T-helper 2 cell treated with Interferon-gamma antibody and Interleukin-4, amounts not matched to agents 5 μg/mL and 100 μg/mL, for 36 hours (primary cell): ENCODE measurements around the gene ARMC2.
A peak's percentile ranks its signal among the peaks of the same experiment; 100 is the strongest.

ENCODE experiments used
- DNase-seq: peaks from one replicate; pipeline ENCODE4 v3.0.0; 2021; ENCODE audit warnings: low spot score
- H3K27ac Mint-ChIP-seq: one replicate; pipeline ENCODE4 v1.8.0; 2021; ENCODE audit warnings: mild to moderate bottlenecking, mixed read lengths
- H3K27me3 Mint-ChIP-seq: one replicate; pipeline ENCODE4 v1.8.0; 2021; ENCODE audit warnings: low read depth, mixed read lengths
- H3K36me3 Mint-ChIP-seq: one replicate; pipeline ENCODE4 v1.8.0; 2021; ENCODE audit warnings: low read depth, mixed read lengths
- H3K4me1 Mint-ChIP-seq: one replicate; pipeline ENCODE4 v1.8.0; 2021; ENCODE audit warnings: low read depth, mixed read lengths
- H3K4me3 Mint-ChIP-seq: one replicate; pipeline ENCODE4 v1.8.0; 2022; ENCODE audit warnings: mild to moderate bottlenecking, moderate library complexity, mixed read lengths
- H3K9me3 Mint-ChIP-seq: one replicate; pipeline ENCODE4 v1.8.0; 2021; ENCODE audit warnings: mixed read lengths

The ARMC2 gene

DNA sequence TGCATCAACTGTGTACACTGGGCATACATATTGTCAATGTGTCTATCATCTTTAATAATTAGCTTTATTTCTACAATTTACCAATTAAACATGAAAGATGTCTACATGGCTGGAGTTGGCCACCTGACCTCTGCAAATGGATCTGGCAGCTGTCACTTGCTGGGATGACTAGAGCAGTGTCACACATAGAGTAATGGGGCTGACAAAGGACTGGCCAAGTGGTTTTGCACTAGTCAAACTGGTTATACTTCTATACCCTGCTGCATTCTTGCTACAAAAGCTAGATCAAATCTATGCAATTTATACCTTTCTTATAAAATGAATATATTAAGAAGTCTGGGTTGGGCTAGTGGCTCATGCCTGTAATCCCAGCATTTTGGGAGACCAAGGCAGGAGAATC lies 147.1 kb downstream of the ARMC2 start:
- H3K36me3 Mint-ChIP-seq, result peaks cover 48% of the 10 kb centered on the region
- no peak overlapping the region for H3K4me3 Mint-ChIP-seq
- no peaks in the 10 kb centered on the region for H3K4me1 Mint-ChIP-seq
- H3K27ac Mint-ChIP-seq, result no peak overlapping the region
- H3K9me3 Mint-ChIP-seq, result no peaks in the 10 kb centered on the region
- no peak for DNase-seq
- H3K27me3 Mint-ChIP-seq, result no peaks in the 10 kb centered on the region

DNA sequence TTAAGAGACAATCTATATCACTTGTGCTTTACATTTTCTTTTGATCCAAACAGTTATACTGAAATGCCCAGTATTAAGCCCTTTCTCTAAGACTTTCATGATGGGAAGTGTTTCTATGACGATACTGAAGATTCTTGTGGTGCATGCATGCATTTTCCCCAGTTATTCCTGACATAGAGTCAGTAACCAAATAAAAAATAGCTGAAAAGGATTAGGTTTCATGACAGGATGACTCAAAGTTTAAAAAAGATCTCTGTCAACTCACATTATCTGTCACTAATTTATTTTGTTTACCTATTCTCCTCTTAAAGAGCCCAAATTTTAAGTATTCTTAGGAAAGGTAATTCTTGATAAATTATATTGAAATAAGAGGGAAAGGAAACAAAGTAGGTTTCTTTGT lies 148.0 kb downstream of the ARMC2 start:
- Mint-ChIP-seq H3K4me1 (no peaks in the 10 kb centered on the region), H3K36me3 (peaks cover 41% of the 10 kb centered on the region), H3K27ac (no peak overlapping the region), H3K9me3 (no peaks in the 10 kb centered on the region), H3K4me3 (no peak overlapping the region), H3K27me3 (no peaks in the 10 kb centered on the region)
- DNase-seq, result no peak

DNA sequence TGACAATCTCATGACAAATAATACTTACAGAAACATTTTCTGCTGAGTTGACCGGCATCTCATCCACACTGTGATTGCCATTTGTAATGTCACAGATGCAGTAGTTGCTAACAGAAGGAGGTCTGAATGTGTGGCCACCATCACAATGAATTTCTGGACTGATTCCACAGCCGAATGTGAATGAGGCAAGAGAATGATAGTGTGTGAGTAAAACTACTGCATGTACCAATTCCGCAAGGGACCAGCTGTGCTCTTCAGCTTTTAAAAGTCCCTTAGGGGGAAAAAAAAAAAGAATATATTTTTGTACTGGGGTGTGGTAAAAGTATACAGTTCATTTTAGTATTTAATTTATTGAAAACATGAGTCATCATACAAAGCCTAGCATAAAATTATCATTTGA lies 150.3 kb downstream of the ARMC2 start:
- no peak overlapping the region for H3K4me3 Mint-ChIP-seq
- H3K36me3 Mint-ChIP-seq, result peaks cover 30% of the 10 kb centered on the region
- H3K9me3 Mint-ChIP-seq, result no peaks in the 10 kb centered on the region
- no peak for DNase-seq
- peaks cover 6% of the 10 kb centered on the region for H3K4me1 Mint-ChIP-seq
- no peaks in the 10 kb centered on the region for H3K27me3 Mint-ChIP-seq
- H3K27ac Mint-ChIP-seq, result no peak overlapping the region

DNA sequence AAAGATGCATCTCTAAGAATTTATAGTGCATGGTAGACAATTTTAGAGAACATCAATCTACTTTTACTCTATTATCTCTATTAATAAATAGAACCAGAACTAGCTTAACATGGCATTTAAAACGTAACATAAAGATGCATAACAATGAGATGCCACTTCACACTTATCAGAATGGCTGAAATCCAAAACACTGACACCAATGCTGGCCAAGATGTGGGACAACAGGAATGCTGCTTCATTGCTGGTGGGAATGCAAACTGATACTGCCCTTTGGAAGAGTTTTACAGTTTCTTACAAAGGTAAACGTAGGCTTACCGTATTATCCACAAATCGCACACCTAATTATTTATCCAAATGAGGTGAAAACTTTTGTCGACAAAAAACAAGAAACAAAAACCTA lies 151.2 kb downstream of the ARMC2 start:
- no peak for DNase-seq
- Mint-ChIP-seq H3K27me3 (no peaks in the 10 kb centered on the region), H3K9me3 (no peaks in the 10 kb centered on the region), H3K4me1 (peaks cover 12% of the 10 kb centered on the region), H3K36me3 (peaks cover 32% of the 10 kb centered on the region), H3K4me3 (no peak overlapping the region), H3K27ac (no peak overlapping the region)

DNA sequence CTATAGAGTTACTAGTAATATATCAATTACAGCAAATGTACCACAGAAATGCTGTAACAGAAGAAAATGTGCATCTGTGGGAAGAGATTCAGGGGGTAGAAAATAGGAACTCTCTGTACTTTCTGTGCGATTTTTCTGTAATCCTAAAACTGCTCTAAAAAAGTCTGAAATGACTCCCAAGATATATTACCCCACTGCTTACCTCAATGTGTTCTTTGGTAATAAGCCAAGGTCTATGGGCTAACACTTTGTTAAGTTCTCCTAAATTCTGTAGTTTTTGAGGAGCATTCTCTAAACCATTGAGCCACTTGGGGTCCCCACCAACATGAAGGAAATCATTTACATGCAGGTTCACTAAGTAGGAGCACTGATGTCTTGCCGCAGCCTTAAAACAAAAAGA lies 152.1 kb downstream of the ARMC2 start:
- DNase-seq, result no peak
- Mint-ChIP-seq H3K4me1 (peaks cover 18% of the 10 kb centered on the region), H3K27ac (no peak overlapping the region), H3K36me3 (peaks cover 30% of the 10 kb centered on the region), H3K4me3 (no peak overlapping the region), H3K27me3 (no peaks in the 10 kb centered on the region), H3K9me3 (no peaks in the 10 kb centered on the region)

- peaks cover 22% of the 10 kb centered on the region for H3K4me1 Mint-ChIP-seq
Observed at GRCh38 chr6:109001291-109001894, 153.2 kb downstream of the ARMC2 start.

DNA sequence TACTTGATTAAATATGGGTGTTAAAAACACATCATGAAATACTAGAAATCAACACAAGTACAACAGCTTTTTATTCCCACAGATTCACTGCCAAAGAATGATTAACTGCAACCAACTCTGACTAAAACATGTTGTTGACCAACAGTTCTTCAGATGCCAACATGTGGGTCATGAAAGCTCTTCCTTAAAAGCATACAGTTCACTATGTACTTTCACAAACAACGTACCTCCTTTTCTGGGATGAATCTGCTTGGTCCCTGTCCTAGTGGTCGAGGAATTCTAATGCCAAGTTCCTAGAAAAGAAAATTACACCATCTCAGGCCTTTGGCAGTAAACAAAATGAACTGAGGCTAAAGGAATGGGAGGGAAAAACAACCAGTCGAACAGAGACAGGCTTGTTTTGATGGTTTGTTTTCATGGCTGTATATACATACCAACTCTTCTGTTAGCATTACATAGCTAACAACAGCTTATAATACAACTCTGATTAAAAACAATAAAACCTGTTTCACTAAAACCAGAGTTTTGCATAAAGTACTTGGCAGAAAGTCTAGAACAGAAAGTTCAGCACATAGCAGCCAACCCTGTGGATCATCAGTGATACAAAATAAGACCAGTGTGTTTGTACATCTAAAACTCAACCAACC lies 154.0 kb downstream of the ARMC2 start:
- H3K27ac Mint-ChIP-seq, result no peak overlapping the region

More at GRCh38 chr6:109001291-109001894, 153.2 kb downstream of the ARMC2 start:
- H3K27ac Mint-ChIP-seq, result no peak overlapping the region
- H3K27me3 Mint-ChIP-seq, result no peaks in the 10 kb centered on the region
- no peaks in the 10 kb centered on the region for H3K9me3 Mint-ChIP-seq
- peaks cover 24% of the 10 kb centered on the region for H3K36me3 Mint-ChIP-seq
- no peak for DNase-seq
- H3K4me3 Mint-ChIP-seq, result no peak overlapping the region

GRCh38 chr6:109002882-109003281 lies 154.7 kb downstream of the ARMC2 start:
- Mint-ChIP-seq H3K4me3 (no peak overlapping the region), H3K27me3 (no peaks in the 10 kb centered on the region), H3K36me3 (peaks cover 28% of the 10 kb centered on the region), H3K9me3 (no peaks in the 10 kb centered on the region), H3K4me1 (peaks cover 35% of the 10 kb centered on the region), H3K27ac (no peak overlapping the region)
- DNase-seq, result no peak

More for the DNA sequence above, 154.0 kb downstream of the ARMC2 start:
- peaks cover 29% of the 10 kb centered on the region for H3K4me1 Mint-ChIP-seq
- peaks cover 30% of the 10 kb centered on the region for H3K36me3 Mint-ChIP-seq
- no peaks in the 10 kb centered on the region for H3K9me3 Mint-ChIP-seq
- DNase-seq, result no peak
- H3K4me3 Mint-ChIP-seq, result no peak overlapping the region
- no peaks in the 10 kb centered on the region for H3K27me3 Mint-ChIP-seq

DNA sequence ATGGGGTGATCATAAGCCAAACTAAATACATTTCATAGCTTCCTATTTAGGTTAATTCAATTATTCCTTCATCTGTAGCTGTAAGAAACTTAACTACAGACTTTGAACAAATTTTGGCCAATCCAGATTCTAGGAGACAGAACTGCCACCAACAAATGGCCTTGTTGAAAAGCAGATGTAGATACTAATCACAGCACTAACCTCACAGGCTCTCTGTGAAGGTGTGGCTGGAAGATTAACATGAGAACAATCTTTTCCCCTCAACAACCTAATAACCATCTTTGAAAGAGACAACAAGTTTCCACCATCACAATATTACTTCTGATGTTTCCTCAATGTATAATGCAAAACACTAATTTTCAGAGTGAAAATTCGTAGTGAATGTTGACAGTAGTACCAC lies 158.6 kb downstream of the ARMC2 start:
- peaks cover 48% of the 10 kb centered on the region for H3K4me1 Mint-ChIP-seq
- H3K27ac Mint-ChIP-seq, result no peak overlapping the region
- H3K4me3 Mint-ChIP-seq, result peak overlapping the region; percentile 64
- no peaks in the 10 kb centered on the region for H3K27me3 Mint-ChIP-seq
- H3K9me3 Mint-ChIP-seq, result no peaks in the 10 kb centered on the region
- no peak for DNase-seq
- H3K36me3 Mint-ChIP-seq, result peaks cover 12% of the 10 kb centered on the region

DNA sequence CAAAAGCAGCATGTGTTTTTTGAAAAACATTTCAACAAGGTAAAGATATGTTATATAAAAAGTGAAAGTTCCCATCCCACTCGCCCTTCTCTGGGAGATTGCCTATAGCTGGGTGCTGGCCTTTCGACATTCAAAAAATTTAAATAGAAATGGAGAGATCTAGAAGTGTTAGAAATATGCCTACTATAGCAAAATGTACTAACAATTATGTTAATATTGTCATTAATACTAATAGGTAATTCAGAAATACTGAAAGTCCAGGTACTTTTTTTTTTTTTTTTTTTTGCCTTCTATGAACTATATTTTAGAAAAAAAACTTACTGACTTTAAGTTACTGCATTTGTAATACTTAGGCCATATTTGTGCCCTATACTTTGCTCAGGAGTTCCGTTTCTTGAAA lies 159.3 kb downstream of the ARMC2 start:
- Mint-ChIP-seq H3K9me3 (no peaks in the 10 kb centered on the region), H3K4me1 (peaks cover 48% of the 10 kb centered on the region), H3K4me3 (peak overlapping the region; percentile 94), H3K36me3 (peaks cover 12% of the 10 kb centered on the region), H3K27ac (no peak overlapping the region), H3K27me3 (no peaks in the 10 kb centered on the region)
- DNase-seq, result no peak

DNA sequence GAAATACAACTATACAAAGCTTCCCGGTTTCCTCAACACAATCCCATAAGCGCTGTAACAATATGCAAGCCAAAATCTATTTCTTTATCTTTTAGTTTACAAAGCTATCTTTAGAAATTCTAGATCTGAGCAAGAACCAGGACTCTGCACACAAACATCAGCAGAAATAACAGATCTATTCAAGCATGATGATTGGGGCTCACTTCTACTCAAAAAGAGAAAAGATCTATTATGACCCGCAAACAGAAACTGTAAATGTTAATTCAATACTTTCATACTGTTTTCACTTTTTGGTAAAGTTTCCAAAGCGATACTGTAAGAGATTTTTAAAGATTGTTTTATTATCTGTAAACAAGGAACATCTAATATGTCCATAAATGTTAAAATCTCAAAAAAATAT lies 159.8 kb downstream of the ARMC2 start:
- Mint-ChIP-seq H3K4me3 (peak overlapping the region; percentile 94), H3K9me3 (no peaks in the 10 kb centered on the region), H3K27ac (peak overlapping the region; percentile 3), H3K36me3 (peaks cover 12% of the 10 kb centered on the region), H3K27me3 (no peaks in the 10 kb centered on the region), H3K4me1 (peaks cover 50% of the 10 kb centered on the region)
- DNase-seq, result no peak

DNA sequence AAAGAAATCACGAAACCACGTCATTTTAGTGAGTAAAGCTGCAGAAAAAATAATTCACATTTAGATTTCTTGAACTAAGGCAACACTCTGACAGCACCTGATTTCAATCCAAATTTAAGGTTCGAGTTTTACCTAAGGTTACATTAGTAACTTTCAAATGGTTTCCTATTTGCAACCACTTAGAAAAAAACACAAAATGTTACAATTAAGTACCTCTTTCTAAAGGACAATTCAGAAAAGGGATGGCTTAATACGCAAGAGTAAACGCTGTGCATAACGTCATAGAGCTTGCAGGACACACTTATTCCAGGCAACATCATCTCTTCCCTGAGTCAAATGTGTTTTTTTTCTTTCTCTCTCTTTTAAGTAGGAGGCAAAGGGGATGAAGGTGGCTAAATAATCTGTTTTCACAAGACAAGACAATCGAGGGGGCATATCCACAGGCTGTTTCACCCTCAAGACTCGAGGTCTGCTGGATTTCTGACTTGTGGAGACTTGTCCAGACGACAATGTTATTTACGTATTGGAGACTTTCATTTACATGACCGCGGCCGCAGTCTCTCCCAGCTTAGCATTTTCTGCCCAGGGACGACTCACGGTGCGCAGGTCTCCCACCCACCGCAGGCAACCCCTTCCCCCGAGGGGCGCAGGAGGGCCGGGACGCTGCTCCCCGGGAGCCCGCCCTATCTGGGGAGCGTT lies 160.5 kb downstream of the ARMC2 start:
- peak overlapping the region; percentile 94 for H3K27ac Mint-ChIP-seq
- peaks cover 48% of the 10 kb centered on the region for H3K4me1 Mint-ChIP-seq
- DNase-seq, result peak; percentile 7
- H3K27me3 Mint-ChIP-seq, result no peaks in the 10 kb centered on the region
- peaks cover 12% of the 10 kb centered on the region for H3K36me3 Mint-ChIP-seq
- peak overlapping the region; percentile 94 for H3K4me3 Mint-ChIP-seq
- no peaks in the 10 kb centered on the region for H3K9me3 Mint-ChIP-seq

GRCh38 chr6:109009236-109009961 lies 161.2 kb downstream of the ARMC2 start:
- peaks cover 46% of the 10 kb centered on the region for H3K4me1 Mint-ChIP-seq
- peaks cover 10% of the 10 kb centered on the region for H3K36me3 Mint-ChIP-seq
- peak overlapping the region; percentile 92 for H3K4me3 Mint-ChIP-seq
- no peaks in the 10 kb centered on the region for H3K9me3 Mint-ChIP-seq
- H3K27me3 Mint-ChIP-seq, result no peaks in the 10 kb centered on the region
- peak; percentile 89 for DNase-seq
- H3K27ac Mint-ChIP-seq, result peak overlapping the region; percentile 85
